ENCODE results near the gene EFR3B.
A peak's percentile ranks its signal among the peaks of the same experiment; 100 is the strongest.

EFR3B gene

DNA sequence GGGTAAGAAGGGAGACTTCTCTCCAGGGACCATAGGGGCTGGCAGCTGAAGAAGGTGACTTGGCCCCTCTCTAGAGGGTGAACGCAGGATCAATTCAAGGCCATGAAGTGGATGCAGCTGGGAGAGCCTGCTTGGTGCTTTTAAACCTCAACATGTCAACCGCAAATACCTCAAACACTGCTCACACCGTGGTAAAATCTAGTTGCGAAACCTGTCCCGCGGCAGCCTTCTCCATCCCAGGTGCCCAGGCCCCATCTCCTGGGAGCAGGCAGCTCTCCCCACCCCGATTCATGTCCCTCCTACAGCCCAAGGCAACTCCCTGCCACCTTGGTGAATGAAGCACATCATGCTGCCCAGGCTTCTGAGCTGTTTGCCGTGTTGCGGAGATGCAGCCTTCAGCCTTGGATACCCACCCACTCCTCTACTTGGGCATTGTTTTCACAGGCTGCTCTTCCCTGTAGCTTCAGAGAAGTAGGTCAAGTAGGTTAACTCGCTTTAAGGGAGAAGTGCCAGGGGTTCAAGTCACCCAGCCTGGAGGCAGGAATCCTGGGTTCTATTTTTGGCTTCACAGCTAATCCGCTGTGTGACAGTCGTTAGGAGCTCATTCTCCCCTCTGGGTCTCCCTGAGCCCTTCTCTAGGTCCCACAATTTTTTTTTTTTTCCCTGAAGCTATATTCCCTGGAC is 6.2 kb upstream of the EFR3B start:
- no peak overlapping the region for H3K27ac ChIP-seq
- no peak for TF ChIP-seq CTCF (IDR thresholded peaks at IDR 0.05)
- H3K36me3 ChIP-seq = no peaks in the 10 kb centered on the region
- H3K4me3 ChIP-seq (ENCODE audit: low read depth in 1 of 2, low read length in 1 of 2) = no peak overlapping the region
- no peaks in the 10 kb centered on the region for H3K4me1 ChIP-seq (ENCODE audit: control insufficient read depth in 1 of 2, insufficient read depth in 1 of 2, low read depth in 1 of 2, low read length in 1 of 2)
- no peaks in the 10 kb centered on the region for H3K9me3 ChIP-seq
- H3K27me3 ChIP-seq = peaks cover 28% of the 10 kb centered on the region

- Histone ChIP-seq H3K36me3 (no peaks in the 10 kb centered on the region), H3K4me3 (ENCODE audit: low read depth in 1 of 2, low read length in 1 of 2) (no peak overlapping the region), H3K4me1 (ENCODE audit: control insufficient read depth in 1 of 2, insufficient read depth in 1 of 2, low read depth in 1 of 2, low read length in 1 of 2) (peaks cover under 1 to 1% of the 10 kb centered on the region in 2 experiments), H3K27ac (no peak overlapping the region), H3K9me3 (no peaks in the 10 kb centered on the region), H3K27me3 (peaks cover 33% of the 10 kb centered on the region)
- TF ChIP-seq CTCF (IDR thresholded peaks at IDR 0.05) = no peak
Observed at GRCh38 chr2:25036221-25036559, 5.7 kb upstream of the EFR3B start.

DNA sequence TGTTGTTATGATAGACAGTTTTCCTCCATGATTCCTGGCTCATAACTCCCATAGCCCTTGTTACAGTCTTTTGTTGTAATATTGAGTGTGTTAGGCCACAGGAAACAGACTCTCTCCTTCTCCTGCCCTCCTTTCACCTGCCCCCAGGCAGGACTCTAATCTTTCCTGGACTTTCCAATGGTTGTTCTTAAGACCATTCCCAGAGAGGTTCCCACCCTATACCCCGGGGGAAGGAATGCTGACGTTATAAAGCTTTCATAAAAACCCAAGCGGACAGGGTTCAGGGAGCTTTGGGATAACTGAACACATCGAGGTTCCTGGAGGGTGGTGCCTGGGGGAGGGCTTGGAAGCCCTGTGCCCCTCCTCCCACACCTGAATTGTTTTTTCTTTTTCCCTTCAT is 2.8 kb upstream of the EFR3B start:
- Histone ChIP-seq H3K4me1 (ENCODE audit: control insufficient read depth in 1 of 2, insufficient read depth in 1 of 2, low read depth in 1 of 2, low read length in 1 of 2) (peaks cover 17 to 20% of the 10 kb centered on the region in 2 experiments), H3K4me3 (ENCODE audit: low read depth in 1 of 2, low read length in 1 of 2) (no peak overlapping the region), H3K27me3 (peaks cover 62% of the 10 kb centered on the region), H3K36me3 (no peaks in the 10 kb centered on the region), H3K9me3 (no peaks in the 10 kb centered on the region), H3K27ac (no peak overlapping the region)
- no peak for TF ChIP-seq CTCF (IDR thresholded peaks at IDR 0.05)

- H3K36me3 ChIP-seq = no peaks in the 10 kb centered on the region
- TF ChIP-seq CTCF (IDR thresholded peaks at IDR 0.05) = no peak
- H3K27me3 ChIP-seq = peaks cover 77% of the 10 kb centered on the region
- no peaks in the 10 kb centered on the region for H3K9me3 ChIP-seq
- peaks cover 17 to 20% of the 10 kb centered on the region in 2 experiments for H3K4me1 ChIP-seq (ENCODE audit: control insufficient read depth in 1 of 2, insufficient read depth in 1 of 2, low read depth in 1 of 2, low read length in 1 of 2)
- H3K4me3 ChIP-seq (ENCODE audit: low read depth in 1 of 2, low read length in 1 of 2) = peak overlapping the region in 1 of 2 experiments; percentile 65
- H3K27ac ChIP-seq = no peak overlapping the region
Observed at GRCh38 chr2:25041307-25041927, 459 bp upstream of the EFR3B start.

DNA sequence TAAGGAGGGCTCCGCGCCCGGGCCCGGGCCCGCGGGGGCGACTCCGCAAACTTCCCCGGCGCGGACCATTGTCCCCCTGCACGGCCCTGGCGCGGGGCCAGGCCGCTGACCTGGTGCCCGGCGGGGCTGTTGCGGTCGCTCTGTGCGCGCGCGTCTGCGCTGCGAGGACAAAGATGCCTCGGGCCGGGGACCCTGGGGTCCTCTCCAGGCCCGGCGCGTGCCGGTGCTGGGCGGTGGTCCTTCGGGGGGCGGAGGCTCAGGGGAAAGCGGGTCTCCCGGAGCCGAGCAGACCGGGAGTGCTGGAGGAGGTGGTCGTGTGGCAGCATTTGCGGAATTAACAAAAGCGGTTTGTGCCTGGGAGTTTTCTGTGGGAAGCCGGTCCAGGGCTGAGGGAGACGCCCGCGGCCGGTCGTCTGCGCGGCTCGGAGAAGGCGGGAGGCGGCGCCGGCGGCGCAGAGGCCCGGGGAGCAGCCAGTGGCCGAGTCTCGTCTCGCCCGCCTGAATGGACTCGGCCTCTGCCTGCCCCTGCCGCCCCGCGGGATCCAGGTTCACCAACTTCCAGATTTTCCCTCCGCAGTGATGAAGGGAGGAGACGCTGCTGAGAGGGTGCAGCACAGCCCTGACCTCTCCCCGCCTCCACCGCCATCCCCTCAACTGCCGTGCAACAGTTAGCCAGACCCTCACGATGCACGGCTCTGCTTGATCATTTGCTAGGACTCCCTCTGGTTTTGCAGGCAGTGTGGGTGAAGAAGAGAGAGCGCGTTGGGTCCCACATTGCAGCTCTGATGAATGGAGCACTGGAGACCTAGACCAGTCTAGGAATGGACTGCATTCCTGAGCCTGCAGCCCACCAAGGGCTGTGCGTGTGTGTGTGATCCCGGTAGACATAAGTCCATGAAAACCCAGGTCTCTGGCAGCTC is 705 bp downstream of the EFR3B start:
- Histone ChIP-seq H3K9me3 (no peaks in the 10 kb centered on the region), H3K4me3 (ENCODE audit: low read depth in 1 of 2, low read length in 1 of 2) (peak overlapping the region; percentile 48 to 65), H3K36me3 (no peaks in the 10 kb centered on the region), H3K27me3 (peaks cover 87% of the 10 kb centered on the region), H3K27ac (no peak overlapping the region), H3K4me1 (ENCODE audit: control insufficient read depth in 1 of 2, insufficient read depth in 1 of 2, low read depth in 1 of 2, low read length in 1 of 2) (peaks cover 17 to 20% of the 10 kb centered on the region in 2 experiments)
- TF ChIP-seq CTCF (IDR thresholded peaks at IDR 0.05) = no peak

Data from neutrophil (primary cell).